Measurements from ENCODE around the gene BNC2.

Gene BNC2

DNA sequence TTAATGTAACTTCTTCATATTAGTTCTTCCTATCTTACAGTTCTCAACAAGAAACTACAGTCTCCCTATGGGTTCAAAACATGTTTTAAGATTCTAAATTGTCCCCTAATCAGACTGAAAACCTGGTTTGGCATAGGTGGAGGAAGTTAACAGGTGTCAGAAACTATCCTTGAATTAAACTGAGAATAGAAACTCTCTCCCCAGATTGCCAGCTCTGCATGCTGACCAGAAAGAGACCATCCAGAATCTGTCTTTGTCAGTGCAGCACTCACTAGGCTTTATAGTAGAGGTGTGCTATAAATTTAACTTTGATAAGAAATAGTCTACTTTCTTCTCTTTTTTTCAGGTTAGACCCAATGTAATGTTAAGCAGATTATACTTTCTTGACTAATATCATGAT is 63.8 kb downstream of the BNC2 start:
- Mint-ChIP-seq H3K4me1 (no peaks in the 10 kb centered on the region), H3K9me3 (no peaks in the 10 kb centered on the region), H3K4me3 (no peak overlapping the region), H3K27ac (no peak overlapping the region), H3K27me3 (no peaks in the 10 kb centered on the region)
- DNase-seq (no peak), ATAC-seq (no peak)

GRCh38 chr9:16803648-16804047 is 66.8 kb downstream of the BNC2 start:
- no peak for ATAC-seq
- H3K27ac Mint-ChIP-seq = no peak overlapping the region

DNA sequence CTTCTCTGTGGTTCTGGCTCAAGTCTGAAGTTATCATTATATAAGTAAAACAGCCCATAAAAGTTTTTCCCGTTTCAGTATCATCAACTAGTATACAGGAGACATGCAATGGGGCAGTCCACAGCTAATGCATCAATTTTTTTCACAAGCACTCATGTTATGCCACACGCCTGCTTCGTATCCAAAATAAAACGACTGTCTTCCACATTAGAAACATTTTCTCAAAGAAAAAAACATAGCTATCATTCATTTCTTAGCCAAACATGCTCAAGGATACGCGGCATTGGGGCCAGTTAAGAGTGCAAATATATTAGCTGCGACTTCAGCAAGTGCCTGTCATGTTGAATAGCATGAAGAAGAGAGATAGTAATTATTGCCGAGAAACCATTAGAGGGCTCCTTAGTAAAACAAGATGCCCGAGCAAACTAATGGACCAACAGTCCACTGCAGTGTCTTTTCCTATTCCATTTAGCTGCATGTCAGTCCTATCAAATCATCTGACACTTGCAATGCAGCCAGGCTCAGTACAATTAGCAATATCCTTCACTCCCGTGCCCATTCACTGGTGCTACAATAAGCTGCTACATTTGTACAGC is 68.5 kb downstream of the BNC2 start:
- DNase-seq (no peak), ATAC-seq (no peak)
- Mint-ChIP-seq H3K27me3 (no peaks in the 10 kb centered on the region), H3K9me3 (no peaks in the 10 kb centered on the region), H3K27ac (no peak overlapping the region), H3K4me1 (no peaks in the 10 kb centered on the region), H3K4me3 (no peak overlapping the region)

More at GRCh38 chr9:16803648-16804047, 66.8 kb downstream of the BNC2 start:
- Mint-ChIP-seq H3K4me3 (no peak overlapping the region), H3K27me3 (no peaks in the 10 kb centered on the region), H3K9me3 (no peaks in the 10 kb centered on the region), H3K4me1 (no peaks in the 10 kb centered on the region)
- DNase-seq = no peak

DNA sequence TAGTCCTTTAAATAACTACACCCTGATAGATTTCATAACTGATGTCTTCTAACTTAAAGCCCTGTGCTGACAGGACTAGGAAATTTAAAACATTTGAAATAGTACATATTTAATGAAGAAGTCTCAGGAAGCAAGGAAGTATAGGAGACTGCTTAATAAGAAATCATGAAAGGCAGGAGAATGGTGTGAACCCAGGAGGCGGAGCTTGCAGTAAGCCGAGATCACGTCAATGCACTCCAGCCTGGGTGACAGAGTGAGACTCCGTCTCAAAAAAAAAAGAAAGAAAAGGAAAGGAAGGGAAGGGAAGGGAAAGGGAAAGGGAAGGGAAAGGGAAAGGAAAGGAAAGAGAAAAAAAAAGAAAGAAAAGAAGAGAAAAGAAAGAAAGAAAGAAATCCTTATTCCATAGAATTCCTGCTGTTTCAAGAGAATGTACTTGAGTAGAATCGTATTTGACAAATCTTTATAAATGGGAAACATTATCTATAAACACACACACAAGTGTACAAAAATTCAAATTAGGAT is 74.1 kb downstream of the BNC2 start:
- DNase-seq (no peak), ATAC-seq (no peak)
- H3K4me3 Mint-ChIP-seq = no peak overlapping the region
- no peaks in the 10 kb centered on the region for H3K4me1 Mint-ChIP-seq
- no peaks in the 10 kb centered on the region for H3K9me3 Mint-ChIP-seq
- no peak overlapping the region for H3K27ac Mint-ChIP-seq
- H3K27me3 Mint-ChIP-seq = no peaks in the 10 kb centered on the region

DNA sequence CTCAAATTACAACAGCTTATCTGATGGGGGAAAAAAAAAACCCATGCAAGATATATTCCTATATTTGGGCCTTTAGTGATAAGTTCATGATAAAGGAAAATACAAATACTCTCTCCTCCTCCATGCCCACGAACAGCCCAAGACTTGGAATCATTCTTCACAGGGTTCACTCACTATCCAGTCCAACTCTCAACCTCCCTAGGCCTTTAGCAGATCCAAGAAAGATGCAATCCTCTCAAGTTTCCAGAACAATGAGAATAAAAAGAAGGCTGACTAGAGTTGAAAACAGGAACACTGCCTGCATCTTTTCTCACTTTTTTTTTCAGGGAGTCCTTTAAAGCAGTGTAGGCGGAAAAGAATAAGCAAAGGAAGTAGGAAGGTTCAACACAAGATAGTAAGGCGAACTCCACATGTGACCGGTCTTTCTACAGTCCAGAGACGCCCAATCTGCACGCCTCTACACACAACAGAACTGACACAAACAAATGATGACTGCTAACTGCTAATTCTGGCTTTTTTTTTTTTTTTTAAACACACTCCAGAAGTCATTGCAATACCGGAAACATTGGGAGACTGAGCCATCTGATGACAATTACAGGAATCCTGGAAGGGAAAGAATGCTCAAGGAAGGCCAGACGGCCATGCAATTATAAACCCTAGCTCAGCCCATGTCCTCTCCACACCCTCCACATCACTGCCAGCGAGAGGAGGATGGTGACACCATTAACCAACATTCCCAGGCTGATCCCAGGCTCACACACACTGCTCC is 75.4 kb downstream of the BNC2 start:
- Mint-ChIP-seq H3K4me3 (no peak overlapping the region), H3K4me1 (no peaks in the 10 kb centered on the region), H3K27ac (no peak overlapping the region), H3K27me3 (no peaks in the 10 kb centered on the region), H3K9me3 (no peaks in the 10 kb centered on the region)
- DNase-seq (no peak), ATAC-seq (no peak)

DNA sequence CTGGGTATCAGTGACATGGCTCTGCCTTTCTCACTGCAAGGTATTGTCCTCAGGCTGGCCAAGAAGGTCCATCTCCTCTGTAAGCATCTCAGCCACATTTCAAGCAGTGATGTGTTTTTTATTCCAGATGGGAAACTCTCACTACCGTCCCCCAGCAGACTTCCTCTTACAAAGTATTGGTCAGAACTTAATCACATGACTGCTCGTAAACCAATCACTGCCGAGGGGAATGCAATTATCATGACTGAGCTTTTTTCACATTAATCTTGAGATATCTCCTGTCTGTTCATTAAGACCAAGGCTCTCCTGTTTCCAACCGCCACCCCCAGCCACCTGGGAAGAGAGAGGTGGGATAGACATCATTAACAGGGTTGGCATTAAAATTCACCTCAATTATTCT is 76.4 kb downstream of the BNC2 start:
- Mint-ChIP-seq H3K27me3 (no peaks in the 10 kb centered on the region), H3K4me3 (no peak overlapping the region), H3K27ac (no peak overlapping the region), H3K9me3 (peaks cover 0 to 6% of the 10 kb centered on the region in 2 donors), H3K4me1 (no peaks in the 10 kb centered on the region)
- DNase-seq (no peak), ATAC-seq (no peak)

- DNase-seq = no peak
- Mint-ChIP-seq H3K27me3 (no peaks in the 10 kb centered on the region), H3K27ac (no peak overlapping the region), H3K9me3 (peaks cover 0 to 13% of the 10 kb centered on the region in 2 donors), H3K4me1 (no peaks in the 10 kb centered on the region), H3K4me3 (no peak overlapping the region)
- no peak for ATAC-seq
These were observed 82.7 kb downstream of the BNC2 start for GRCh38 chr9:16787724-16788123.

DNA sequence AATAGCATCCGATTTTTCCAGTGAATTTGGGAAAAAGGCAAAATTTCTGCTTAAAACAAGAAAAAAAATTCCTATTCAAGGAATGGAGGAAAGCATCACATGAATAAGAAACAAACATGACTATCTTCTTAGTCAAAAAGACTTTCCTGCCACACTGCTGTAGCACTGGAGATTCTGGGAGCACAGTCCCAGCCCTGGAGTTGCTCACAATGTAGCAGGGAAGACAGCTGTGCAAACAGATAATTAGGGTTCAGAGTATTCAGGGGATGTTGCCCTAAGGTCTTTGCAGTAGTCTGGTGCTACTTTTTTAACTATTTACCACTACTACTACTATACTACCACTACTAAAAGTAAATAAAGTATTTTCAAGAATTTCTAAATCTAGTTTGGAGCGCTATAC is 86.5 kb downstream of the BNC2 start:
- DNase-seq = no peak
- Mint-ChIP-seq H3K27ac (no peak overlapping the region), H3K4me3 (no peak overlapping the region), H3K27me3 (no peaks in the 10 kb centered on the region), H3K4me1 (no peaks in the 10 kb centered on the region), H3K9me3 (peaks cover 0 to 7% of the 10 kb centered on the region in 2 donors)
- no peak for ATAC-seq

- H3K9me3 Mint-ChIP-seq = no peaks in the 10 kb centered on the region
- H3K27ac Mint-ChIP-seq = no peak overlapping the region
- DNase-seq (no peak), ATAC-seq (no peak)
- no peaks in the 10 kb centered on the region for H3K4me1 Mint-ChIP-seq
- no peaks in the 10 kb centered on the region for H3K27me3 Mint-ChIP-seq
- H3K4me3 Mint-ChIP-seq = no peak overlapping the region
These were observed 88.0 kb downstream of the BNC2 start for GRCh38 chr9:16782490-16782889.

DNA sequence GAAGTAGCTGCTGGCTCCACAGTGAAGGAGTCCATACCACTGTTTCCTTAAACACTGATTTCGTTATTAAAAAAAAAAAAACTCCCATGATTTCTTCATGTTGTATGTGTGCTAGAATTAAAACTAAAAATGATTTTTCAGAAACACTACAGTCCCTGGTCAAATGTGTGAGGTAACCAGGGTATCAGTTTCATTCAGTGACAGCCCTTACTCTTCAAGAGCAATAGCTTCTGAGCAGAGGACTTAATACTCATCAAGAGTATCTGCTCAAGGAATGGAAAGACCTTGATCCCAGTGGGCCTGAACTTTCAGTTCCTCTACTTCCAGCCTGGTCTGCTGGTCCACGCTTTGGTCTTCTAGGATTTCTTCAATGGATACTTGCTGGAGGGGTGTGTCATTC is 95.1 kb downstream of the BNC2 start:
- no peak for DNase-seq
- Mint-ChIP-seq H3K4me1 (no peaks in the 10 kb centered on the region), H3K9me3 (no peaks in the 10 kb centered on the region), H3K27ac (no peak overlapping the region), H3K27me3 (no peaks in the 10 kb centered on the region), H3K4me3 (no peak overlapping the region)
- ATAC-seq = no peak

DNA sequence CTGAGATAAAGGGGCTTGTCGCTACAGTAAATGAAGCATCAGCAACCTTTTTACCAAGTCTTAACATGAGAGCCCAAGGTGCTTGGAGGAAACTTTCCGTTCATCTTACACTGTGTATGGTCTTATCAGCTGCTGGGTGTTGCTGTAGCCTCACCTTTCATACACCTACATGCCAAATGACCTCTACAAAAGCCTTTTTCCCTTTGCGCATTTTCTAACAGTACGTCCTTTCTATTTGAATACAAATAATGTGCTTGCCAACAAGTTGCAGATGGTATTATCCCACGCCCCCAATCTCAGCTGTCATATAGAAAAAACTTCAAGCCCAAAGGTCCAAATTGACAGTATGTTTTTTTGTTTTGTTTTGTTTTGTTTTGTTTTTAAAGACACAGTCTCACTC is 96.9 kb downstream of the BNC2 start:
- H3K4me1 Mint-ChIP-seq = no peaks in the 10 kb centered on the region

GRCh38 chr9:16773116-16773515 is 97.4 kb downstream of the BNC2 start:
- ATAC-seq (no peak), DNase-seq (no peak)
- no peak overlapping the region for H3K4me3 Mint-ChIP-seq
- H3K27me3 Mint-ChIP-seq = no peaks in the 10 kb centered on the region
- H3K9me3 Mint-ChIP-seq = peaks cover 0 to 8% of the 10 kb centered on the region in 2 donors
- H3K4me1 Mint-ChIP-seq = no peaks in the 10 kb centered on the region
- no peak overlapping the region for H3K27ac Mint-ChIP-seq

More for the DNA sequence above, 96.9 kb downstream of the BNC2 start:
- Mint-ChIP-seq H3K4me3 (no peak overlapping the region), H3K27me3 (no peaks in the 10 kb centered on the region), H3K9me3 (peaks cover 0 to 5% of the 10 kb centered on the region in 2 donors), H3K27ac (no peak overlapping the region)
- ATAC-seq (no peak), DNase-seq (no peak)

DNA sequence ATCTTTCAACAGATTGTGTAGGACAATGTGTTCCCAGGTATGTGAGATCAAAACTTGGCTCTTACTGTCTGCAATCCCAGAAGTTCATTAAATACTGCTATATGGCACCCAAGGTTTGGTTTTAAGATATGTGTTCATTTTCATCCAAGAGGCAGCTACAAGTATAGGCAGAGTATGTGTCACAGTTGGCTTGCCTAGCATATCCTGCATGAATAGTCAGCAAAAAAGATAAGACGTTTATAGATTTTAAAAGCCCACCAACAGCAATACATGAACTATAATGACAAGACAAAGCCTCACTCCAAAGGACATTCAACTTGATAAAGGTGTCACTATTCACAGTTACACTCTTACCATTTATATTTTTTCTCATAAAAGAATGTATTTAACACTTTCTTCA is 99.1 kb downstream of the BNC2 start:
- no peaks in the 10 kb centered on the region for H3K4me1 Mint-ChIP-seq
- no peak overlapping the region for H3K27ac Mint-ChIP-seq
- no peak overlapping the region for H3K4me3 Mint-ChIP-seq
- DNase-seq = no peak
- H3K9me3 Mint-ChIP-seq = peaks cover 0 to 8% of the 10 kb centered on the region in 2 donors
- H3K27me3 Mint-ChIP-seq = no peaks in the 10 kb centered on the region
- no peak for ATAC-seq

DNA sequence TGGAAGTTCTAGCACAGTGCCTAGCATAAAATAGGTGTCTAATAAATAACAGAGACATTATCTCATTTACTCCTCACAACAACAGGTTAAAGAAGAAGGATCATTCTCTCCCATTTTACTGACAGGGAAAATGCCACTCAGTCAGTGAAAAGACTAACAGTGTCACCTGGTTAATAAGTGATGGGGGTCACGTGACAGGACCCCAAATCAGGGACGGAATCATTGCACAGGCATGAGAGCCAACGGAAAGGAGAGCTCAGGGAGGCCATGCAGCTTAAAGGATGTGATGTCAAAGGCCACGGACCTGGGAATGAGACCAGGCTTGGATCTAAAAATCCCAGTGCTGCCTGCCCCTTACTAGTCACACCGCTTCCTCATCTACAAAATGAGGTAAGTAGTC is 101.2 kb downstream of the BNC2 start:
- Mint-ChIP-seq H3K27me3 (no peaks in the 10 kb centered on the region), H3K4me1 (no peaks in the 10 kb centered on the region), H3K9me3 (peaks cover 0 to 8% of the 10 kb centered on the region in 2 donors), H3K4me3 (no peak overlapping the region), H3K27ac (no peak overlapping the region)
- DNase-seq (no peak), ATAC-seq (no peak)

GRCh38 chr9:16768816-16769215 is 101.7 kb downstream of the BNC2 start:
- DNase-seq (no peak), ATAC-seq (no peak)
- H3K27me3 Mint-ChIP-seq = no peaks in the 10 kb centered on the region
- no peaks in the 10 kb centered on the region for H3K4me1 Mint-ChIP-seq
- H3K9me3 Mint-ChIP-seq = peaks cover 0 to 8% of the 10 kb centered on the region in 2 donors
- no peak overlapping the region for H3K4me3 Mint-ChIP-seq
- H3K27ac Mint-ChIP-seq = peak overlapping the region in 1 of 2 donors; percentile 2

GRCh38 chr9:16767366-16767765 is 103.1 kb downstream of the BNC2 start:
- no peak overlapping the region for H3K4me3 Mint-ChIP-seq
- peaks cover 0 to 8% of the 10 kb centered on the region in 2 donors for H3K9me3 Mint-ChIP-seq
- no peak overlapping the region for H3K27ac Mint-ChIP-seq
- DNase-seq = no peak
- no peak for ATAC-seq
- no peaks in the 10 kb centered on the region for H3K27me3 Mint-ChIP-seq
- no peaks in the 10 kb centered on the region for H3K4me1 Mint-ChIP-seq
